Thyroid gland (tissue), 4 donors: ENCODE results near the gene INPP5A.

Experiments used
- CTCF ChIP-seq, 6 experiments: fragments of 200-600 bp in 3 of 6; fragments of 450-650 bp in 3 of 6; sonication (generic) in 3 of 6; IDR thresholded peaks; one replicate each; pipeline ENCODE4 v1.5.1; 2016 to 2019; ENCODE audit warnings: antibody characterized with exemption in 6 of 6, mild to moderate bottlenecking in 2 of 6, inconsistent platforms in 1 of 6, moderate library complexity in 1 of 6
- POLR2A ChIP-seq, 2 donors: fragments of 450-650 bp; IDR thresholded peaks; one replicate each; pipeline ENCODE4 v1.6.1; 2017; ENCODE audit warnings: antibody characterized with exemption in 2 of 2, mild to moderate bottlenecking in 2 of 2, moderate library complexity in 1 of 2

- TF ChIP-seq CTCF (IDR thresholded peaks at IDR 0.05) (no peak), POLR2A (IDR thresholded peaks at IDR 0.05) (no peak)
Observed at GRCh38 chr10:132780356-132780755, 242.8 kb downstream of the INPP5A start.
